ENCODE results near the gene HIF3A.

Gene HIF3A

DNA sequence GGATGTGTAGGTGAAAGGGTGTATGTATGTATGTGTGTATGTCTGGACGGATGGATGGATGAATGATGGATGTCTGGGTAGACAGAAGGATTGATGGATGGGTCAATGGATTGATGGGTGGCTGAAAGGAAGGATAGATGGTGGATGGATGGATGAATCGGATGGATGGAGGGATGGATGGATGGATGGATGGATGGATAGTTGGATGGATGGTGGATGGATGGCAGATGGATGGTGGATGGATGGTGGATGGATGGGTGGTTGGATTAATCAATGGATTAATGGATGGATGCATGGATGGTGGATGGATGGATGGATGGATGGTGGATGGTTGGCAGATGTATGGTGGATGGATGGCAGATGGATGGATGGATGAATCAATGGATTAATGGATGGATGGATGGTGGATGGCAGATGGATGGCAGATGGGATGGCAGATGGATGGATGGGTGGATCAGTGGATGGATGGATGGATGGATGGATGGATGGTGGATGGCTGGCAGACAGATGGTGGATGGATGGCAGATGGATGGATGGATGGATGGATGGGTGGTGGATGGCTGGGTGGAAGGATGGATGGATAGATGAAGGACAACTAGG is 33.6 kb downstream of the HIF3A start:
- no peak for DNase-seq

DNA sequence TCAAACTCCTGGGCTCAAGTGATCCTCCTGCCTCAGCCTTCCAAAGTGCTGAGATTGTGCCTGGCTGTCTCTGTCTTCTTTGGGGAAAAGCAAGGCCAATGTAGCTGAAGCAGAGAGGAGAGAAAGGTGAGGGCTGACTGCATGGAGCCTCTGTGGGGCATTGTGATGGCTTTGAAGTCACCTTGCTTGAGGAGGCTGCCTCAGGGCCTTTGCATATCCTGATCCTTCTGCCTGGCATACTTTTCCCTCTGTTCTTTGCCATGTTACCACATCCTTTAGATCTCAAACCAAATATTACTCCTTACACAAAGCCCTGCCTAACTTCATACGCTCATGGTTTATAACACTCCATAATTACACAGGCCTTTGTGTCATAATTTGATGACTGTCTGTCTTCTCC is 40.6 kb downstream of the HIF3A start:
- DNase-seq: no peak

DNA sequence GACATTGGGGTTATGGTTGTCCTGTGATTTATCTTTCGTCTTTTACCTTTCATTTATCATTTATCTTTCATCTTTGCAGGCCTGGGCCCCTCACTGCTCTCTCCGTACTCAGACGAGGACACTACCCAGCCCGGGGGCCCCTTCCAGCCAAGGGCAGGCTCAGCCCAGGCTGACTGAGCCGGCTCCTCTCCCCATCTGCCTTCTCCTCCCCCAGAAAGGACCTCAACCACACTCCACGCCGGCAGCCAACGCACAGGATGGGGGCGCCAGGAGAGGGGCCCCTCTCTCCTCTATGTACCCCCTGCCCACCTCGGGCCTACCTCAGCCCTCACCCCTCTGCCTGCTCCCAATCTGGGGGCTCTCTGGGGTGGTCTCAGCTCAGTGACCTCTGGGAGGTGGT is 42.6 kb downstream of the HIF3A start:
- DNase-seq: no peak

DNA sequence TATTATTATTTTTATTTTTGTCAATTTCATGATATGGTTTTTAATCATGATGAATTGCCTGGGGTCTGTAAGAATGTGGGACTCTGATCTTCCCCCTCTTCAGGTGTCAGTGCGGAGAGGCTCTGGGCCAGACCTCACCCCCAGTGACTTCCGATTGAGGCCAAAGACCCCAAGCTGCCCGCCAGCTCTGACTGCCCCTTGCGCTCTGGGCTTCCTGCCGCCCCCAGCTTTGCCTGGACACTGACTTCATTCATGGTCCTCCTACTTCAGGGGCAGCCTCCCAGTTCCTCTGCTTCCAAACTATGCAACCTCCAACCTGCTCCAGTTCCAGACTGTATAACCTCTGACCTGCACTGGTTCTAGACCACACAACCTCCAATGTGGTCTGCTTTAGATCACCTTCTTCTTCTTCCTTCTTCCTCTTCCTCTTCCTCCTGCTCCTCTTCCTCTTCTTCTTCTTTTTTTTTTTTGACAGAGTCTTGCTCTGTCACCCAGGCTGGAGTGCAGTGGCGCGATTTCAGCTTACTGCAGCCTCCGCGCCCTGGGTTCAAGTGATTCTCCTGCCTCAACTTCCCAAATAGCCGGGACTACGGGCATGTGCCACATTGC is 43.3 kb downstream of the HIF3A start:
- DNase-seq: no peak

DNA sequence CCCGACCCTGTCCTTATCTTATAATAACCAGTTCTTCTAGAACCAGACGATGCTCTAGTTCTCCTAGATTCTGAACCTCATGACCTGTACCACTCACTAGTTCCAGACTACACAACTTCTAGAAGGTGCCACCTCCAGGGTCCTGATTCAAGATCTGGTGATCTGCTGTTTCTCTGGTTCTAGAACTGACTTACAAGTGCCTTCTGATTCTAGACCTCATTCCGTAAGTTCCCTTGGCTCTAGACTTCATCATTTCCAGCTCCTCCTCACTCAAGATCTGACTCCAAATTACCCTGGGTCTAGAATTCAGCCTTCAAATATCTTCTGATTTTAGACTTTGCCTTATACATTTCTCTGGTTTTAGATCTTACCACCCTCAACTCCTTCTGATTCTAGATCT is 45.1 kb downstream of the HIF3A start:
- DNase-seq: no peak

DNA sequence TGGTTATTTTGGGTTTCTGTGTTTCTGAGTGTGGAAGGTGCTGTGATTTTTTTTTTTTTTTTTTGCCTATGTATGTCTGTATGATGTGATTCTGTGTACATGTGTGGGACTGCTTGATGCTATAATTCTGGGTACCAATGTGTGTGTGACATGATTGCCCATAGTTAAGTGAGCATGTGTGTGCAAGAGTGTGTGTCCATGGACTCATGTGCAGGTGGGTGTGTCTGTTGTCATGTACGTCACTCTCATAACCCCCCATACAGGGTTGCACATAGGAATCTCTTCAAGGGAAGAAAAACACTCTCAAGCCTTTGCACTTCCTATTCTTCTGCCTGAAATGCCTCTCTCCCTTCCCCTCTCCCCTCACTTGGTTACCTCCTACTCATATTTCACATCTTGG is 47.5 kb downstream of the HIF3A start:
- DNase-seq: peak in 1 of 4 experiments; percentile 28

DNA sequence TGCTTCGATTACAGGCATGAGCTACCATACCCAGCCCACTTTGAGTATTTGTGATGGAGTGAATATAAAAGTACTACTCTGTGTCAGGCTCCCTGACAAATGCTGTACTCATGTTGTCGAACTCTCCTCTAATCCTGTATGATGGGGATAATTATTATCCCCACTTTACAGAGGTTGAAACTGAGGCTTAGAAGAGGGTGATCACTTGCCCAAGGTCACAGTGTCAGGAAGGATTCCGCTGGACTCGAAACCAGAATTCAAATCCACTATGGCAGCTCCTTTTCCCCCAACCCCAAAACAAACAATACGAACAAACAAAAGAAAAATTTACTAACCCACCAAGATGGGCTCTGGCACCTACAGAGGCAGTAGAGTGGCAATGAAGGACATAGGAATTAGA is 48.3 kb downstream of the HIF3A start:
- no peak for DNase-seq

DNA sequence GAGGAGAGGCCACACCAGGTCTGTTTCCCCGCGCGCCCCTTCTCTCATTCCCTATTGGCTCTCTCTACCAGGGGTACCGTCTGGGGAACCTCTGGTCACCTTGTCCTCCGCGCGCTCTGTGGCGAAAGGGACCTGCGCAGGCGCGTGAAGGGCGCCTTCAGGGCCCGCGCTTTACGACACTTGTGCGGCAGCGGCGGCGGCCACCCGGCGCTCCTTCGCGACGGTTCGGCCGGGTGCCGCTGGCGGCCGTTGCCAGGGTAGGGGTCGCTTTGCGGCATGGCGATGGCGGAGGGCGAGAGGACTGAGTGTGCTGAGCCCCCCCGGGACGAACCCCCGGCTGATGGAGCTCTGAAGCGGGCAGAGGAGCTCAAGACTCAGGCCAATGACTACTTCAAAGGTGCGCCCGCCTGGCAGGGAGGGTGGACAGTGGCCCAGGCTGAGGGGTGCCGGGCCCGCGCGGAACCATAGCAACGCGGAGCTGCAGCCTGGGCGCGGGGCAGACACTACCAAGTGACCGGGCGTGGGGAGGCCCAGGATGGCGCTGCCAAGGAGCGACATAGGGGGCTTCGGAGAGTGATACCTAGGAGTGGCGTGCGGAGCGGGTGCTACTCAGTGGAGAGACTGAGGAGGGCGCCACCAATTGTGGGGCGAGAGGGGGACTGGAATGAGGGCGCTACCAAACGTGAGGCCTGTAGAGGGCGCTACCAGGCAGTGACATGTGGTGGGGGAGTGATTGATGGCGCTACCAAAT is 50.2 kb downstream of the HIF3A start, which contains the start of gene PPP5C:
TSS of gene PPP5C (plus strand) at position 267 of the 751 bp plus-strand sequence. CDS start at position 277, 10 bp downstream.
- peak; percentile 94 to 98 (median 96) for DNase-seq

DNA sequence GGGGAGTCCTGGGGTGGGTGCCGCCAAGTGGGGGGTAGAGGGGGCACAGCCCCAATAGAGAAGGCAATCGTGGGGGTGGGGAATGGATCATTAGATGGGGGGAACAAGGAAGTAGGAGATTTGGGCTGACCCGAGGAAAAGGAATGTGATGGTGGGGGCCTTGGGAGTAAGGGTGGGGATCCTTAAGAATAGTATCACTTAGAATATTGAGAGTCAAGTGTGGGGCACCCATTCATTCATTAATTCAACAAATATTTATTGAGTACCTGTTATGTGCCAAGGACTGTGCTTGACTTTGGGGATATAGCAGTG is 50.7 kb downstream of the HIF3A start:
- no peak for DNase-seq

DNA sequence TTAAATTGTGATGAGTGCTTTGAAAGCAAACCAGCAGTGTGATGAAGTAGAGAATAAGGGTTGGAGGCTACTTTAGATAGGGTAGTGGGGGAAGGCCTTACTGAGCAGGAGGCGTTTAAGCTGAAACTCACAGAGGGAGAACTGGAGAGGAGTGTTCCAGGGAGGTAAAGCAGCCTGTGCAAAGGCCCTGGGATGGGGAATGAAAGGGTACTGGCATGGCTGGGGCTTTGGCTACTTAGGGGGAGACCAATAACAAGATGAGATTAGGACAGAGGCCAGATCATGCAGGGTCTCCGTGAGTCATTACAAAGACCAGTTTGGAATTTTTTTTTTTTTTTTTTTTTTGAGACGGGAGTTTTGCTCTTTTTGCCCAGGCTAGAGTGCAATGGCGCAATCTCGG is 51.1 kb downstream of the HIF3A start:
- DNase-seq: no peak

DNA sequence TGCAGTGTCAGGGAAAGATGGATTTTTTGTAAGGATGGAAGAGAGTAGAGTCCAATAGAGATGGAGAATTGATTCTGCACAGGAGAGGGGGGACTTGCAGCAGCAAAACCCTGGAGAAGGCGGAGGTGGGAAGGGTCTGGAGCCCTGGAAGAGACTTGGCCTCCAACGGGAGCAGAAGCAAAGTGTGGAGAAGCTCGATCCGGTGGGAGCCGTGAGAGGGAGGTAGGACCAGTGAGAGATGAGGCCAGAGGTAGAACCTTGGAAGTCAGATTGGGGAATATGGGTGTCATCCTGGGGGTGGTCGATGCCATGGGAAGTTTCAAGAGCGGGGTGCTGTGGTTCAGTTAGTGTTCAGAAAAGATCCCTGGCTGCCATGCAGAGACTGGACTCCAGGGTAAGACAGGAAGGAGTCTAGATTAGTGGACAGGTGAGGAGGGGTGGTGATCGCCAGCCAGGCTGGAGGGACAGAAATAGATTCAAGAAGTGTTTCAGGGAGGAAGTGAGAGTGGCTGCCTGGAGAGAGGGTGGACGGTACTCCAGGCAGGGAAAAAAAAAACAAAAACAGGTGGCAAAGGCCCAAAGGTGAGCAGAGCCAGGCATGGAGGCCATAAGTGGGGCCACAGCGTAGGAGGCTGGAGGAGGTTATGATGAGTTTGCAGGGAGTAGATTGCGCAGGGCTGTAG is 52.6 kb downstream of the HIF3A start:
- peak in 2 of 4 experiments; percentile 13 to 28 for DNase-seq

DNA sequence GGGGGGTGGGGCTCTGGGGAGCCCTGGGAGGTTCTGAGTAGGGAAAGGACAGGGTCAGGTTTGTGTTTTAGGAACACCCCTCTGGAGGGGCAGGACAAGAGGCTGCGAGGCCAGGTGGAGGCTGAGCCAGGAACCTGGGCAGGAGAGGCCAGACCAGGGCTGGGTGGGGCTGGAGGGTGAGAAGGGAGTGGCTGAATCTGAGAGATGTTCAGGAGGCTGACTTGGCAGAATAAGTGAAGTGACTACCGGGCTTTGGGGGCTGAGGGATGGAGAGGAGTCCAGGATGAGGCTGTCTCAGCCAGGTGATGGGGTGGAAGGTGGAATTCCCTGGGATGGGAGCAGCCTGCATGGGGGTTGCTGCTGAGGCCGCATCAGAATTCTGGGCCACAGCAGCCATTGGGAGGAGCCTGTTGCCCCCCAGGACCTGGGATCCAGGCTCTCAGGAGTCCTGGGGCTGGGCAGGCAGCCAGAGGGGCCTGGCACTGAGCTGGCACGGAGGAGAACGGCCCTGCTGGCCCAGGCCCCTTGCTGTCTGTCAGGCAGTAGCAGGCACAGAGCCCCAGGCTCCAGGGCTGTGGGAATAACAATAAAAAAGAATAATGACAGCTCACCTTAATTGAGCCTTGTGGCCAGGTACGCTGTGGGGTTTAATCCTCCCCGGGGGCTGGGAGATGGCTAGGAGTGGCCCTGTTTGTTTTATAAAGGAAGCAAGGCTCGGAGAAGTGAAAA is 53.4 kb downstream of the HIF3A start:
- DNase-seq: no peak

DNA sequence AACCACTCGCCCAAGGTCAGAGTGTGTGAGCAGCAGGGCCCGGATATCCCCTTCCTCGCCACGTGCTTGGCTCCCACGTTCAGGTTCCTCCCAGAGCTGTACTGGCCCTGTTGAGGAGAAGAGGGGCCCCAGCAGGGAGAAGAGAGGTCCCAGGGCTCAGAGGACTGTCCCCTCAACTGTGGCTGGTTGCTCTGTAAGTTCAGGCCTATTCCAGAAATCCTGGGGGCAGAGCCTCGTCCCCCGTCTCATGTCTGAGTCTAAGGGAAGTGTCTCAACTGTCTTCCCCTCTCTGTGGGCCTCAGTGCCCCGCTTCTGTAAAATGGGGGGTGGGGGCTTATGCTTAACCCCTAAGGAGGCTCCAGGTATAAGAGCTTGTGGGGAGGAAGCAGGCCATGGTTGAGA is 53.9 kb downstream of the HIF3A start:
- DNase-seq: peak; percentile 46 to 75 (median 61)

DNA sequence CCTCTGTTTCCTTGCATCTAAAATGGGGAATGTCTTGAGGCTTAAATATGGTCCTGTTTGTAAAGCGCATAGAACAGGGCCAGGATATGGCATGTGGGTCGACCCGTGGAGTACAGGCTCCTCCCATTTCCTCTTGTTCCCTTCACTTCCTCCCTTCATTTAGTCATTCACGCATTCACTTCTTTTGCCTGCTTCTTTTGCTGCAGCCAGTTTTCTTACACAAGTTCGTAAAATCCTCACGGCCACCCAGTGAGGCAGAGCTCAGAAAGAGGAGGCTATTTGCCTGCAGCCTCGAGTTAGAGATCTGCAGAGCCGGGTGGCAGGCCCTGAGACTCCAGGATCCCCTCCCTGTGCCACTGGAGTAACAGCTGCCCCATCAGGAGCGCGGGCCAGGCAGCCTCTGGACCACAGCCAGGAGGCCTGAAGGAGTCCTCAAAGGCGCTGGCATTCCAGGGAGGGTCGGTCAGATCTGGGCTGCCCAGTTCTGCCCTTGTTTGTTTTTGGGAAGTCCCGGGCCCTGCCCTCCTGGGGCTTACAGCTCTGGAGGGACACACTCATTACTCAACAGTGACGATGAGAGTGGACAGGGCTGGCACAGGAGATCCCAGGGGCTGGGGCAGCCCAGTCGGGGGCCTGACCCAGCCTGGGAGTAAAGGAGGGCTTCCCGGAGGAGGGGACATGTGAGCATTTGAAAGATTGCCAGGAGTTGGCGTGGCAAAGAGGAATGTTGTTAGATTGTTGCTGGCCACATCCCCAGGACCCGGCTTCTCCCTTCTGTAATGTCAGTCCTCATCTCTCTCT is 54.6 kb downstream of the HIF3A start:
- peak in 3 of 4 experiments; percentile 18 to 27 (median 24) for DNase-seq

DNA sequence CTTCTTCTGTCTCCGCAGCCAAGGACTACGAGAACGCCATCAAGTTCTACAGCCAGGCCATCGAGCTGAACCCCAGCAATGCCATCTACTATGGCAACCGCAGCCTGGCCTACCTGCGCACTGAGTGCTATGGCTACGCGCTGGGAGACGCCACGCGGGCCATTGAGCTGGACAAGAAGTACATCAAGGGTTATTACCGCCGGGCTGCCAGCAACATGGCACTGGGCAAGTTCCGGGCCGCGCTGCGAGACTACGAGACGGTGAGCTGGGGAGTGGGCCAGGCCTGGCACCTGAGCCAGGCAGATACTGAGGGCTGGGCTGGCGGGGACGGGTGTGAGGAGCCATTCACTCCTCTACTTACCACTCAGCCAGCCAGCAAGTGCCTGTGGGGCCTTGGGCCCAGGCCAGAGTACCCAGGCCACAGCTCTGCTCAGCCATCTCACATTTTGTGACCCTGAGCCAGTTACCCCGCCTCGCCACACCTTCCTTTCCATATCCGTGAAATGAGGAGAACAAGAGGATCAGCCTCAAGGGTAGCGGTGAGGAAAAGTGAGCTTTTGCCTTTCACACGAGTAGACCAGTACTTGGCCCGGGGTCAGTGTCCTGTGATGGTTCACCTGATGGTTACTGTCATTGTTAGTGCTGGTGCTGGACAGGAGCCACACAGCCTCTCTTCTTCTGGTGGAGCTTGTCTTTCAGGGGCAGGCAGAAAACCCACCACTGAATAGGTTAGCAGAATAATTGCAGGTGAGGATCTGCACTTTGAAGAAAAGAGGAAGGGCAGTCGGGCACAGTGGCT is 57.1 kb downstream of the HIF3A start:
- no peak for DNase-seq

DNA sequence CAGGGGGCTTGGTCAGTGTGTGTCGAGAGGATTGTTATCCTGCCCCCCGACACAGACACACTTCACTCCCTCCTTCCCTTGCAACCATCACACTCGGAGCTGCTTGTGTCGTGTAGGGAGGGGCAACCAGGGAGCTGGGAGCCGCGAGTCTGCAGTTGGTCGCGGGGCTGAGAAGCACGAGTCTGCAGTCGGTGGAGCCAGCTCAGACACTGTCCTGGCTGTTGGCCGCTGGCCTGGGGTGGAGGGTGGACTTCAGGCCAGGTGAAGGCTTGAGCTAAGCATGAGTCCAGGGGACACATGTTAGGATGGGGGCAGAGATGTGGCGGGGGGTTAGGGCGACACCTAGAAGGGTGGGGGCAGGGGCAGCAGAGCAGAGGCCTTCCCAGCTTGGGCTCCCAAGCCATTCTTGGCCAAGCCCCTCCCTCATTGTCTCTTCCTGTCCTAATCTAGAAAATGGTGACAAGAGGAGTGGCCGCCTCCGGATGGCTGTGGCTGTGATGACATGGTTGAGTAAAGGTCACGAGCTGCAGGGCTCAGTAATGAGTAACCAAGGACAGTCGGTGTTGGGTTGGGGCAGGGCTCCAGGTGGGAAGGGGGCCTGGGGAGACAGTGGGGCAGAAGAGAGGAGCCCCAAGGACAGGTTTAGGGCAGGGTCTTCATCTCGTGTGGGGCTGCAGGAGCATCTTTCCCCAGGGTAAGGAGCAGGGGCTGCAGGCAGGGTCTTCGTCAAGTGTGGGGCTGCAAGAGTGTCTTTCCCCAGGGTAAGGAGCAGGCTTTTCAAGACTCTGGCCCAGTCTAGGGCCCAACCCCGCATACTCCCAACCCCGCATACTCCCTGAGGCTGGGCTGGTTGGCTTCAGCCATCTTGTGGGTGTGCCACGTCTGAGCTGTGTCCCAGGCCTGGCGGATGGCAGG is 58.6 kb downstream of the HIF3A start:
- peak; percentile 40 to 50 (median 47) for DNase-seq

DNA sequence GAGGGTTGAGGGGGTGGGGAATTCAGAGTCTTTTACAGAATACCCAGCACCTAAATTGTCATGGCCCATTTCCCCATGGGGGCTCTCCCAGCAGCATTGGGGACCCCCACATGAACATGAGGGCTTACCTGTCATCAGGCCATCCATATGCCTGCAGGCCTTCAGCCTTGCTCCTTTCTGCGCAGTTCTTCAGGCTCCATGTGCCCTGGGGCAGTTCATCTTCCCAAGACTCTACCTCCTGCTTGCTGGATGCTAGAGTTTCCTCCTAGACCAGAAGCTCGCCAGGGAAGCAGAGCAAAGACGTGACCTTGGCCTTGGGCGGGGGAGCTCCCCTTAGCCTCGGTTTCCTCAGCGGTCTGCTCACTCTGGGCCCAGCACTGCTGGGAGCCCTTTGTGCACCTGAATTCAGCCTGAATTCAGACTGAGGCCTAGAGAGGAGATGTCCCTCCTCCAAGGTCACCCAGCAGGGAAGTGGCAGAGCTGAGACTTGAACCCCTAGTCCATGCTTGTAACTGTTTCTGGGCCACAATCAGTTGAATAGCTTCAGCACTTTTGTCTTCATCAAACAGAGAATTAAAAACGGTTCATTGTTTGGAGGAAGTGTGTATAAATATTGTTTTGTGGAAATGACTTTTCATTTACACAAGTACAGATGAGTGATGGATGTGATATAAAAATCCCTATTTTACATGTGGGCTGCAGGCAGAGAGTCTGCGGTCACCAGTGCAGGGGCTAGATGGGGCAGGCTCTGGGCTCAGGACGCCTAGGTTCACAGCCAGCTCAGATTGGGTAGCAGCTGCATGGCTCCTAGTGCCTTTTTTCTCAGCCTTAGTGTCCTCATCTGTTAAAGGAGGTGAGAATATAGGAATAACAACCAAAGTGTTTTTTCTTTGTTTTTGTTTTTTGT is 59.6 kb downstream of the HIF3A start:
- no peak for DNase-seq

DNA sequence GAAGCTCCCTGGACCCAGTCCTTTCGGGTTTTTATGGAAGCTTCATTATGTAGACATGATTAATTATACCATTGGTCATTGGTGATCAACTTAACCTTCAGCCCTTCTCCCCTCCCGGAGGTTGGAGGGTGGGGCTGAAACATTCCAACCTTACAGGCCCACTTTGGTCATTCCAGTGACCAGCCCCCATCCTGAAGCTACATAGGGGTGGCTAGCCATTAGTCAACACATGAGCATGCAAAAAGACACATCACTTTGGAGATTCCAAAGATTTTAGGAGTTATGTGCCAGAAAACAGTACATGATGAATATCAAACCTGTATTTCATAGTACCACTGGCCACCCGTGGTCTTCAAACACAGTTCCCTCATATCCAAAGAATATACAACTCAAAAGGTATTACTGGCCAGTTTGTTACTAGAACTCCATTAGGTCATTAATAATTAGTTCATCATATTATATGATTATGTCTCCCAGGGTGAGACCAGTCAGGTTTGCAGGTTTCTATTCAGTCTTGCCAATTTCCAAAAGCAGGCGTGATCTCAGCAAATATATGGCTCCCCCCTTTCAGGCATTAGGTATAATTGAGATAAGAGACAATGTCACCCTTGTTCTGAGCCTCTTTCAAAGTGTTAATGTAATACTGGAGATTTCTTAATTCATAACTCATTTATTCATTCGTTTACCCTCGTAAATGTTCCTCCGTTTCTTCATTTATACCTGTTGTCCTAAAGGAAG is 61.2 kb downstream of the HIF3A start:
- no peak for DNase-seq

Measured in suppressor macrophage (primary cell).